Amniotic stem cell (primary cell): Measurements from ENCODE around the gene TSPEAR.

Source experiments
- DNase-seq: peaks from one replicate; lab custom pipeline; 2025; lab: John Stamatoyannopoulos, UW

TSPEAR gene

GRCh38 chr21:44515359-44516165 lies 195.8 kb downstream of the TSPEAR start:
- DNase-seq, result no peak

GRCh38 chr21:44514746-44515358 lies 196.5 kb downstream of the TSPEAR start:
- no peak for DNase-seq

- no peak for DNase-seq
Observed at GRCh38 chr21:44514218-44514520, 197.2 kb downstream of the TSPEAR start.

GRCh38 chr21:44513389-44514217 lies 197.8 kb downstream of the TSPEAR start:
- no peak for DNase-seq

- no peak for DNase-seq
Observed at GRCh38 chr21:44512496-44513388, 198.6 kb downstream of the TSPEAR start.

GRCh38 chr21:44511938-44512275 lies 199.5 kb downstream of the TSPEAR start:
- no peak for DNase-seq

- DNase-seq, result no peak
Observed at GRCh38 chr21:44511219-44511937, 200.0 kb downstream of the TSPEAR start.

- DNase-seq, result peak; percentile 8
Observed at GRCh38 chr21:44510508-44511218, 200.7 kb downstream of the TSPEAR start.

- no peak for DNase-seq
Observed at GRCh38 chr21:44510109-44510507, 201.3 kb downstream of the TSPEAR start.

- DNase-seq, result no peak
Observed at GRCh38 chr21:44509539-44509938, 201.8 kb downstream of the TSPEAR start.

GRCh38 chr21:44508711-44509445 lies 202.5 kb downstream of the TSPEAR start:
- no peak for DNase-seq

- DNase-seq, result no peak
Observed at GRCh38 chr21:44508426-44508710, 203.0 kb downstream of the TSPEAR start.

- DNase-seq, result no peak
Observed at GRCh38 chr21:44507673-44508425, 203.5 kb downstream of the TSPEAR start.

- no peak for DNase-seq
Observed at GRCh38 chr21:44506279-44507255, 204.8 kb downstream of the TSPEAR start.

- DNase-seq, result no peak
Observed at GRCh38 chr21:44505673-44506278, 205.6 kb downstream of the TSPEAR start.

GRCh38 chr21:44503901-44504399 lies 207.4 kb downstream of the TSPEAR start:
- no peak for DNase-seq
